Activated T-helper 17 cell treated with anti-CD3 and anti-CD28 coated beads, Interleukin-2, amount 50 U/mL, for 72 hours (primary cell): ENCODE data around the gene AP3S1. TPM values are rescaled to one million over a fixed set of nuclear protein-coding genes. Genes with fewer than 3 reads are reported as not detected.
"Not testable (repeated sequence)": the region's sequence is repeated elsewhere in the genome, so short reads cannot be mapped to it uniquely, and the experiment has no call there.

ENCODE experiments used
- ATAC-seq: fragments of 150-1000 bp; cut with Tn5 transposase; replicated peaks from 2 replicates; pipeline ENCODE4 v1.10.0; 2021; ENCODE audit warnings: mild to moderate bottlenecking, moderate library complexity
- H3K27ac Mint-ChIP-seq: one replicate; pipeline ENCODE4 v1.8.0; 2022; ENCODE audit warnings: mixed read lengths
- H3K27me3 Mint-ChIP-seq: one replicate; pipeline ENCODE4 v1.8.0; 2022; ENCODE audit warnings: mixed read lengths
- H3K36me3 Mint-ChIP-seq: one replicate; pipeline ENCODE4 v1.8.0; 2022; ENCODE audit warnings: low read depth, mild to moderate bottlenecking, mixed read lengths
- H3K4me1 Mint-ChIP-seq: one replicate; pipeline ENCODE4 v1.8.0; 2022; ENCODE audit warnings: mixed read lengths
- H3K4me3 Mint-ChIP-seq: one replicate; pipeline ENCODE4 v1.8.0; 2022; ENCODE audit warnings: mild to moderate bottlenecking, mixed read lengths
- H3K9me3 Mint-ChIP-seq: one replicate; pipeline ENCODE4 v1.8.0; 2022; ENCODE audit warnings: mixed read lengths
- total RNA-seq, 2 donors: library from RNA; stranded (reverse); gene quantifications; one replicate each; pipeline ENCODE4 v1.2.3, GENCODE V29; 2022

Gene AP3S1
- total RNA-seq, 2 donors from 2014 or later, result 114 to 253 TPM

- Mint-ChIP-seq H3K27ac (no peak overlapping the region), H3K4me3 (no peak overlapping the region), H3K4me1 (peaks cover 15% of the 10 kb centered on the region), H3K36me3 (peaks cover 50% of the 10 kb centered on the region), H3K9me3 (no peaks in the 10 kb centered on the region), H3K27me3 (no peaks in the 10 kb centered on the region)
- no peak for ATAC-seq
These were observed 27.6 kb downstream of the AP3S1 start for GRCh38 chr5:115869256-115869795.

- H3K9me3 Mint-ChIP-seq, result no peaks in the 10 kb centered on the region
- no peak overlapping the region for H3K4me3 Mint-ChIP-seq
- ATAC-seq, result no peak
- peaks cover 12% of the 10 kb centered on the region for H3K4me1 Mint-ChIP-seq
- no peak overlapping the region for H3K27ac Mint-ChIP-seq
- H3K27me3 Mint-ChIP-seq, result no peaks in the 10 kb centered on the region
- peaks cover 76% of the 10 kb centered on the region for H3K36me3 Mint-ChIP-seq
These were observed 30.7 kb downstream of the AP3S1 start for GRCh38 chr5:115872447-115872846.

DNA sequence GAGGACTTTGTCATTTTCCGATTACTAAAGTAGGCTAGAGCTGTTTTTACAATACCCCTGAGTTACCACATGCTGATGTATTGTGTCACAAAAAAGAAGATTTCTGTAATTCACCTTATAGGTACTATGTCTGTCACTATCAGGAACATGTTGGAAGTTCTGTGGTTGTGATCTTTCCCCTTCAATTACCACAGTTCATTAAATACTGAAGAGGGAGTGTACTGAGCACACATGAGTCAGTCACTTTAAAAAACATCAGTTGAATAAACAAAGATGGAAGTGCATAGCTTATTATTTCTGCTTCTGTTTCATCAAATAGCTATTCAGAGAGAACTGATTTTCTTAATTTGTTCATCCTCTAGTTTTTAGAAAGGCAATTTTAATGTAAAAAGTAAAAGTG lies 31.7 kb downstream of the AP3S1 start:
- H3K4me3 Mint-ChIP-seq, result no peak overlapping the region
- H3K9me3 Mint-ChIP-seq, result no peaks in the 10 kb centered on the region
- peaks cover 85% of the 10 kb centered on the region for H3K36me3 Mint-ChIP-seq
- H3K27me3 Mint-ChIP-seq, result no peaks in the 10 kb centered on the region
- peak; percentile 65 for ATAC-seq
- no peak overlapping the region for H3K27ac Mint-ChIP-seq
- H3K4me1 Mint-ChIP-seq, result peaks cover 12% of the 10 kb centered on the region

GRCh38 chr5:115875447-115875846 lies 33.7 kb downstream of the AP3S1 start:
- no peak overlapping the region for H3K27ac Mint-ChIP-seq
- no peak overlapping the region for H3K4me3 Mint-ChIP-seq
- H3K27me3 Mint-ChIP-seq, result no peaks in the 10 kb centered on the region
- no peak for ATAC-seq
- H3K4me1 Mint-ChIP-seq, result peaks cover 12% of the 10 kb centered on the region
- H3K9me3 Mint-ChIP-seq, result no peaks in the 10 kb centered on the region
- H3K36me3 Mint-ChIP-seq, result peaks cover 88% of the 10 kb centered on the region

GRCh38 chr5:115877342-115877741 lies 35.6 kb downstream of the AP3S1 start:
- not testable (repeated sequence) for H3K27ac Mint-ChIP-seq, H3K4me3 Mint-ChIP-seq, H3K9me3 Mint-ChIP-seq, H3K27me3 Mint-ChIP-seq, ATAC-seq, H3K4me1 Mint-ChIP-seq
- H3K36me3 Mint-ChIP-seq, result peaks cover 88% of the 10 kb centered on the region

DNA sequence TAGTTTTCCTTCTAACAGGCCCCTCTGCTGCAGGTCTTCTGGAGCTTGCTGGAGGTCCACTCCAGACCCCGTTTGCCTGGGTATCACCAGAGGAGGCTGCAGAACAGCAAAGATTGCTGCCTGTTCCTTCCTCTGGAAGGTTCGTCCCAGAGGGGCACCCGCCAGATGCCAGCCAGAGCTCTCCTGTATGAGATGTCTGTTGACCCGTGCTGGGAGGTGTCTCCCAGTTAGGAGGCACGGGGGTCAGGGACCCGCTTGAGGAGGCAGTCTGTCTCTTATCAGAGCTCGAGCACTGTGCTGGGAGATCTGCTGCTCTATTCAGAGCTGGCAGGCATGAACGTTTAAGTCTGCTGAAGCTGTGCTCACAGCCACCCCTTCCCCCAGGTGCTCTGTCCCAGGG lies 40.7 kb downstream of the AP3S1 start:
- peaks cover 11% of the 10 kb centered on the region for H3K4me1 Mint-ChIP-seq
- H3K4me3 Mint-ChIP-seq, H3K9me3 Mint-ChIP-seq, ATAC-seq, H3K27ac Mint-ChIP-seq, H3K27me3 Mint-ChIP-seq: not testable (repeated sequence)
- peaks cover 75% of the 10 kb centered on the region for H3K36me3 Mint-ChIP-seq

DNA sequence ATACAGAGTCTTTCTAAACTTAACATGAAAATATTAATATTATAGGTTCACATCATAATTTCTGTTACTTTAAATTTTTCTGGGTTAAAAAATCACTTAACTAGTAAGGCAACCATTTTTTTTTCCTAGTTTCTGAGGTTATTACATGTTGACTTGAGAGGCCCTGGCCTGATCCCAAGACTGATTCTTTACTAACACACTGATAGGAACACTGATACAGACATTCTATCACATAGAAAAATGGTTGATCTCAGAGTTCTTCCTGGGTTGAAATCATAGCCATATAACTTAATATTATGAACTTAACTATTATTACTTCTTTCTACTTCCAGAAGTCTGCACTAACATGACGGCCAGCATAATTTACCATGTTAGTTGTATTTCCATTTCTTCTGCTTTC lies 43.0 kb downstream of the AP3S1 start:
- Mint-ChIP-seq H3K4me3 (no peak overlapping the region), H3K4me1 (peaks cover 11% of the 10 kb centered on the region), H3K27me3 (no peaks in the 10 kb centered on the region), H3K27ac (no peak overlapping the region), H3K9me3 (no peaks in the 10 kb centered on the region), H3K36me3 (peaks cover 64% of the 10 kb centered on the region)
- ATAC-seq, result no peak

- H3K36me3 Mint-ChIP-seq, result peaks cover 59% of the 10 kb centered on the region
- H3K4me3 Mint-ChIP-seq, H3K27me3 Mint-ChIP-seq, H3K27ac Mint-ChIP-seq, ATAC-seq, H3K9me3 Mint-ChIP-seq: not testable (repeated sequence)
- peaks cover 11% of the 10 kb centered on the region for H3K4me1 Mint-ChIP-seq
These were observed 43.5 kb downstream of the AP3S1 start for GRCh38 chr5:115885208-115885607.

DNA sequence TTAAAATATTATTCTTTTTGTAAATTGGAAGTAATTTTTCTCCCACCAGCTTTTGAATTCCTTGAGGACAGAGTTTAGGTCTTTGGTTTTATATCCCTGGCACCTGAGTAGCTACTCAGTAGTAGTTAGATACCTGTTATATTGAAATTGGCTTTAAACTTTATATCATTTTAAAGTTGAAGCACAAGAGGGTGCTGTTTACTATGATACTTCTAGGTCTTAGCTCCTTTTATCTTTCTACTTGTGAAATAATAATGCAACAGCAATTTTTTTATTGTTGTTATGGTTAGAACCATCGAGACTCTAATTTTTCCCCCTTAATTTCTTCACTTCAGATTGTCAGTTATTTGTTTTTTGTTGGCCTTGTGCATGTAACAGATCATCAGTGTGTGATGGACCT lies 46.3 kb downstream of the AP3S1 start:
- Mint-ChIP-seq H3K9me3 (no peaks in the 10 kb centered on the region), H3K4me3 (no peak overlapping the region), H3K4me1 (peaks cover 13% of the 10 kb centered on the region), H3K36me3 (peaks cover 54% of the 10 kb centered on the region), H3K27me3 (no peaks in the 10 kb centered on the region), H3K27ac (no peak overlapping the region)
- ATAC-seq, result no peak

GRCh38 chr5:115892021-115892420 lies 50.3 kb downstream of the AP3S1 start:
- Mint-ChIP-seq H3K27ac (no peak overlapping the region), H3K9me3 (no peaks in the 10 kb centered on the region), H3K4me1 (peaks cover 8% of the 10 kb centered on the region), H3K36me3 (peaks cover 52% of the 10 kb centered on the region), H3K27me3 (no peaks in the 10 kb centered on the region), H3K4me3 (no peak overlapping the region)
- no peak for ATAC-seq

DNA sequence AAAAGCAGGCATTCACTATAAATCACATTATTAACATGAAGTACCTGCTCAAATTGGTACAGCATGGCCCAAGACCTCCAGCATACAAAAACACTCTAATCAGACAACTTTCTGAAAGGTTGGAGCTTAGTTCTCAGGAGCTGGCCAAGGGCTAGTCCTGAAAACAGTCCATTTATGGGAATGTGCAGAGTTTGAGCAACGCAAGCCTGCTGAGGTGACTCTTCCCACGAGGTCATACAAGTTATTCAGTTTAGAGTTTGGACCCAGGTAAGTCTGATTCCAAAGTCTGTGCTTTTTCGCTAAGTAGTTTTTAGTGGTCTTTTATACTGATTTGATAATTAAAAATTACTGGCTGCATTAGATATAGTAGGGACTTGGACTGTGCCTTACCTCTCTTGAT lies 52.6 kb downstream of the AP3S1 start:
- Mint-ChIP-seq H3K27me3 (no peaks in the 10 kb centered on the region), H3K4me1 (peaks cover 8% of the 10 kb centered on the region), H3K27ac (no peak overlapping the region), H3K4me3 (no peak overlapping the region), H3K9me3 (no peaks in the 10 kb centered on the region), H3K36me3 (peaks cover 65% of the 10 kb centered on the region)
- no peak for ATAC-seq

DNA sequence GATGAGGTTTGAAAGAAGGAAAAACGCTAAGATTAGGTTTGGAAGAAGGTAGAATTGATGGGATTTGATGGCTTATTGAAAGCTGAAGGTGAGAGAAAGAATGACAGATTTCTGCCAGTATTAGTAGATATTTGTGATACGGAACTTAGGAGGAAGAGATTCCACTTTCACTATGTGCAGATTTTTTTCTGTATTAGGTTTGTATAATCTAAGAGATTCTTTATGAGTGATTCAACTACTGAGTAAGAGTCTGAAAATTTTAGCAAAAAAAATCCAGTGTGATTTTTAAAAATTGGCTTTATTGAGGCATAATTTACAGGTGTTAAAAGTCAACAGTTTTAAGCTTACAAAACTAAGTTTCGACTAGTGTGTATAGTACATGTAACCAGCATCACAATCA lies 54.1 kb downstream of the AP3S1 start:
- Mint-ChIP-seq H3K9me3 (no peaks in the 10 kb centered on the region), H3K27me3 (no peaks in the 10 kb centered on the region), H3K27ac (no peak overlapping the region), H3K36me3 (peaks cover 65% of the 10 kb centered on the region), H3K4me1 (peaks cover 8% of the 10 kb centered on the region), H3K4me3 (no peak overlapping the region)
- no peak for ATAC-seq

GRCh38 chr5:115898656-115899055 lies 56.9 kb downstream of the AP3S1 start:
- Mint-ChIP-seq H3K9me3 (no peaks in the 10 kb centered on the region), H3K27ac (peak overlapping the region; percentile 59), H3K4me3 (no peak overlapping the region), H3K27me3 (no peaks in the 10 kb centered on the region), H3K4me1 (peaks cover 4% of the 10 kb centered on the region), H3K36me3 (peaks cover 45% of the 10 kb centered on the region)
- ATAC-seq, result no peak

DNA sequence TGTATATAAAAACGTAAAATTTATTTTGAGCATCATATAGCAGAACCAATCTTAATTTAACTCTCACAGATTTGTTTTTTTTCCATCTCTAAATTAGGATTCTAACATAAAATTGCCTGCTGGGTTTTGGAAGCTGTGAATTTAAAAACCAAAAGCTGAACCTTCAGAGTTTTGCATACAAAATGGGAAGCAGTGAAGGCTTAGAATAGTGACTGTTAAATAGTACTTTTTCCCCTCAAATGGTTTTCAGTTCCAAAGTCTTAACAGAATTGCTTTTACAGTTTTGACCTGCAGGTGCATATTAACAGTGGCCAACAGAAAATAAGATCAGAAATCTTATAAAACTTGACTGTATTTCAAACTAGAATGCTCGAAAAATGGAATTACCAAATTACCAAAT lies 65.4 kb downstream of the AP3S1 start:
- Mint-ChIP-seq H3K36me3 (peaks cover 6% of the 10 kb centered on the region), H3K27ac (no peak overlapping the region), H3K4me3 (no peak overlapping the region), H3K9me3 (no peaks in the 10 kb centered on the region), H3K4me1 (no peaks in the 10 kb centered on the region), H3K27me3 (no peaks in the 10 kb centered on the region)
- ATAC-seq, result no peak

DNA sequence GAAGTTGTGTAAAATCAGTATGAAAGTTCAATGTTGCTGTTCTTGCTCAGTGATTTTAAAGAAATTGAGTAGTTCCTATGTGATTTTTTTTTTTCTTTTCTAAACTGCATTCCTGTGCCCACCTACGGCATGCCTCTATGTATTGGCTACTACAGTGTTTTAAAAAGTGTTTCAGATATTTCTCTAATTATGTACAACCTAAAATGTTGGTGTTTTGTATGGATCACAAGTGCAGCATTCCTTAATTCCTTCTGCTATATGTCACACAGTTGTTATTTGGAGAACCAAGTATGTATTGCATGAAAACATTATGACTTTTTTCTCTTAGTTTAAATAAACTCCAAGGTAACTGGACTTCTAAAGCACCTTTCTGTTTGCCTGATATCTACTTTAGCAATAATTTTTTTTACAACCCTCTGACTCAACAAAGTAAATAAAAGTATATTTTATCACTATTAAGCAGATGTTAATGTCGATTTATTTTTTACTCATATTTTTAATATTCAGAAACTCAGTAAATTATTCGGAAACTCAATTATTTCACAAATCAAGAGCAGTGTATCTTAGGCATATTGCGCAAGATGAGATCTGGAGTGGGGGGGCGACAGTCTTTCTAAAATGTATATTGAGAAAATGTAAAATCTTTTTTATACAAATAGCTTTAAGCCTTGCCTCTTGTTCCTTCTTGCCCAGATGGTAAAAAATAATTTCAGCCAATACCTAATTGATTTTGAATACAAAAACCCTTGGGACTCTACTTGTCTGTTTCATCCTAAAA lies 72.1 kb downstream of the AP3S1 start:
- not testable (repeated sequence) for H3K9me3 Mint-ChIP-seq, H3K27ac Mint-ChIP-seq, H3K4me1 Mint-ChIP-seq, ATAC-seq, H3K27me3 Mint-ChIP-seq, H3K4me3 Mint-ChIP-seq
- peaks cover 34% of the 10 kb centered on the region for H3K36me3 Mint-ChIP-seq
